Activated T-helper 1 cell treated with anti-CD3 and anti-CD28 coated beads, Interleukin-12 subunit alpha, Interleukin-12 subunit beta, Interleukin-2, Interleukin-4 antibody, amounts not matched to agents 30 ng/mL and 10 ng/mL and 1 ng/mL, durations not matched to agents 14 hours and 24 hours and 36 hours (primary cell): Measurements from ENCODE around the gene MOSPD3. TPM values are rescaled to one million over a fixed set of nuclear protein-coding genes. Genes with fewer than 3 reads are reported as not detected.

Experiments
- DNase-seq: peaks from one replicate; pipeline ENCODE4 v3.0.0; 2021; ENCODE audit warnings: low spot score
- H3K27ac Mint-ChIP-seq: one replicate; pipeline ENCODE4 v1.8.0; 2021; ENCODE audit warnings: mild to moderate bottlenecking, mixed read lengths
- H3K27me3 Mint-ChIP-seq: one replicate; pipeline ENCODE4 v1.8.0; 2022; ENCODE audit warnings: mild to moderate bottlenecking, moderate library complexity, mixed read lengths; ENCODE audit not compliant: insufficient read depth
- H3K36me3 Mint-ChIP-seq: one replicate; pipeline ENCODE4 v1.8.0; 2021; ENCODE audit warnings: low read depth, mixed read lengths
- H3K4me1 Mint-ChIP-seq: one replicate; pipeline ENCODE4 v1.8.0; 2021; ENCODE audit warnings: low read depth, mixed read lengths
- H3K4me3 Mint-ChIP-seq: one replicate; pipeline ENCODE4 v1.8.0; 2021; ENCODE audit warnings: mild to moderate bottlenecking, moderate library complexity, mixed read lengths
- H3K9me3 Mint-ChIP-seq: one replicate; pipeline ENCODE4 v1.8.0; 2021; ENCODE audit warnings: mixed read lengths
- intact Hi-C: fragments of 100-400 bp; cut with micrococcal nuclease; formaldehyde crosslinking; loops from one replicate; pipeline ENCODE4 v1.15.1; 2024
- total RNA-seq: library from RNA; stranded (reverse); gene quantifications from 2 replicates; pipeline ENCODE4 v1.2.3, GENCODE V29; 2022

The MOSPD3 gene
- total RNA-seq, 1 donor from 2014 or later: 11.5 TPM

- Mint-ChIP-seq H3K4me3 (peak overlapping the region; percentile 71), H3K36me3 (peaks cover 11% of the 10 kb centered on the region), H3K4me1 (peaks cover 45% of the 10 kb centered on the region), H3K27me3 (no peaks in the 10 kb centered on the region), H3K27ac (peak overlapping the region; percentile 63), H3K9me3 (no peaks in the 10 kb centered on the region)
- intact Hi-C loops: loop anchor here (1.0 to 2.0 kb wide), 6 partner anchors 14 to 81 kb away; partner anchors contain the start of genes FBXO24, GNB2, LRCH4 and MOSPD3
- peak; percentile 79 for DNase-seq
Observed at GRCh38 chr7:100626530-100627237, 14.3 kb downstream of the MOSPD3 start.

GRCh38 chr7:100627238-100627549 is 14.9 kb downstream of the MOSPD3 start:
- no peak overlapping the region for H3K27ac Mint-ChIP-seq
- H3K36me3 Mint-ChIP-seq: peaks cover 7% of the 10 kb centered on the region
- no peak for DNase-seq
- intact Hi-C loops: loop anchor here (2.0 kb wide), 1 partner anchor 66 kb away; no protein-coding TSS in a partner anchor
- H3K27me3 Mint-ChIP-seq: no peaks in the 10 kb centered on the region
- peaks cover 45% of the 10 kb centered on the region for H3K4me1 Mint-ChIP-seq
- H3K4me3 Mint-ChIP-seq: peak overlapping the region; percentile 71
- no peaks in the 10 kb centered on the region for H3K9me3 Mint-ChIP-seq

- Mint-ChIP-seq H3K36me3 (peaks cover 6% of the 10 kb centered on the region), H3K4me3 (peak overlapping the region; percentile 71), H3K9me3 (no peaks in the 10 kb centered on the region), H3K27me3 (no peaks in the 10 kb centered on the region), H3K27ac (no peak overlapping the region), H3K4me1 (peaks cover 41% of the 10 kb centered on the region)
- intact Hi-C loops: no loop called here
- no peak for DNase-seq
Observed at GRCh38 chr7:100629117-100629716, 16.9 kb downstream of the MOSPD3 start.

GRCh38 chr7:100630066-100630465 is 17.7 kb downstream of the MOSPD3 start:
- H3K4me3 Mint-ChIP-seq: no peak overlapping the region
- DNase-seq: no peak

GRCh38 chr7:100632951-100633717 is 20.8 kb downstream of the MOSPD3 start:
- peak overlapping the region; percentile 92 for H3K27ac Mint-ChIP-seq
- intact Hi-C loops: loop anchor here (1.0 to 5.0 kb wide), 4 partner anchors 40 to 74 kb away; partner anchors contain the start of genes FBXO24, GNB2, LRCH4 and POP7

More at GRCh38 chr7:100630066-100630465, 17.7 kb downstream of the MOSPD3 start:
- H3K27me3 Mint-ChIP-seq: no peaks in the 10 kb centered on the region
- H3K4me1 Mint-ChIP-seq: peaks cover 36% of the 10 kb centered on the region
- no peaks in the 10 kb centered on the region for H3K9me3 Mint-ChIP-seq
- intact Hi-C loops: loop anchor here (5.0 kb wide), 1 partner anchor 77 kb away; the partner anchor contains the start of gene POP7
- H3K36me3 Mint-ChIP-seq: peaks cover 6% of the 10 kb centered on the region
- H3K27ac Mint-ChIP-seq: peak overlapping the region; percentile 56

GRCh38 chr7:100639995-100640516 is 27.7 kb downstream of the MOSPD3 start:
- Mint-ChIP-seq H3K36me3 (no peaks in the 10 kb centered on the region), H3K4me1 (no peaks in the 10 kb centered on the region), H3K9me3 (no peaks in the 10 kb centered on the region), H3K27ac (no peak overlapping the region), H3K27me3 (no peaks in the 10 kb centered on the region), H3K4me3 (no peak overlapping the region)
- intact Hi-C loops: no loop called here
- no peak for DNase-seq

More at GRCh38 chr7:100632951-100633717, 20.8 kb downstream of the MOSPD3 start:
- no peaks in the 10 kb centered on the region for H3K27me3 Mint-ChIP-seq
- H3K9me3 Mint-ChIP-seq: no peaks in the 10 kb centered on the region
- peaks cover 5% of the 10 kb centered on the region for H3K36me3 Mint-ChIP-seq
- DNase-seq: peak; percentile 57
- H3K4me1 Mint-ChIP-seq: peaks cover 21% of the 10 kb centered on the region
- peak overlapping the region; percentile 92 for H3K4me3 Mint-ChIP-seq

GRCh38 chr7:100640517-100641440 is 28.4 kb downstream of the MOSPD3 start:
- intact Hi-C loops: no loop called here
- no peak overlapping the region for H3K27ac Mint-ChIP-seq

GRCh38 chr7:100641463-100641859 is 29.1 kb downstream of the MOSPD3 start, which contains the start of gene TFR2:
Gene TFR2 (minus strand): TSS chr7:100641552. CDS start chr7:100641509, 43 bp downstream.
- Mint-ChIP-seq H3K27me3 (peaks cover 4% of the 10 kb centered on the region), H3K4me1 (no peaks in the 10 kb centered on the region), H3K9me3 (no peaks in the 10 kb centered on the region), H3K27ac (no peak within 1 kb of the TSS), H3K36me3 (no peaks in the 10 kb centered on the region), H3K4me3 (no peak within 1 kb of the TSS)
- intact Hi-C loops: no loop called here
- DNase-seq: no peak

More at GRCh38 chr7:100640517-100641440, 28.4 kb downstream of the MOSPD3 start:
- H3K27me3 Mint-ChIP-seq: peaks cover 4% of the 10 kb centered on the region
- H3K36me3 Mint-ChIP-seq: no peaks in the 10 kb centered on the region
- H3K4me3 Mint-ChIP-seq: no peak overlapping the region
- DNase-seq: no peak
- no peaks in the 10 kb centered on the region for H3K4me1 Mint-ChIP-seq
- no peaks in the 10 kb centered on the region for H3K9me3 Mint-ChIP-seq

GRCh38 chr7:100641860-100642533 is 29.7 kb downstream of the MOSPD3 start:
- H3K9me3 Mint-ChIP-seq: no peaks in the 10 kb centered on the region
- no peak overlapping the region for H3K27ac Mint-ChIP-seq
- no peak for DNase-seq
- no peak overlapping the region for H3K4me3 Mint-ChIP-seq
- H3K4me1 Mint-ChIP-seq: no peaks in the 10 kb centered on the region
- H3K36me3 Mint-ChIP-seq: no peaks in the 10 kb centered on the region
- H3K27me3 Mint-ChIP-seq: peaks cover 4% of the 10 kb centered on the region
- intact Hi-C loops: no loop called here

GRCh38 chr7:100642534-100642907 is 30.2 kb downstream of the MOSPD3 start:
- no peak overlapping the region for H3K4me3 Mint-ChIP-seq
- H3K27ac Mint-ChIP-seq: no peak overlapping the region
- intact Hi-C loops: no loop called here
- H3K36me3 Mint-ChIP-seq: no peaks in the 10 kb centered on the region
- H3K27me3 Mint-ChIP-seq: peaks cover 4% of the 10 kb centered on the region
- no peaks in the 10 kb centered on the region for H3K9me3 Mint-ChIP-seq
- DNase-seq: no peak
- H3K4me1 Mint-ChIP-seq: no peaks in the 10 kb centered on the region

- no peak for DNase-seq
Observed at GRCh38 chr7:100649826-100650565, 37.7 kb downstream of the MOSPD3 start.

More at GRCh38 chr7:100649826-100650565, 37.7 kb downstream of the MOSPD3 start:
- H3K4me3 Mint-ChIP-seq: no peak overlapping the region
- H3K9me3 Mint-ChIP-seq: no peaks in the 10 kb centered on the region
- H3K4me1 Mint-ChIP-seq: no peaks in the 10 kb centered on the region
- H3K27ac Mint-ChIP-seq: no peak overlapping the region
- peaks cover 10% of the 10 kb centered on the region for H3K27me3 Mint-ChIP-seq
- no peaks in the 10 kb centered on the region for H3K36me3 Mint-ChIP-seq
- intact Hi-C loops: no loop called here
